ENCODE data around the gene CSMD2.

DNA sequence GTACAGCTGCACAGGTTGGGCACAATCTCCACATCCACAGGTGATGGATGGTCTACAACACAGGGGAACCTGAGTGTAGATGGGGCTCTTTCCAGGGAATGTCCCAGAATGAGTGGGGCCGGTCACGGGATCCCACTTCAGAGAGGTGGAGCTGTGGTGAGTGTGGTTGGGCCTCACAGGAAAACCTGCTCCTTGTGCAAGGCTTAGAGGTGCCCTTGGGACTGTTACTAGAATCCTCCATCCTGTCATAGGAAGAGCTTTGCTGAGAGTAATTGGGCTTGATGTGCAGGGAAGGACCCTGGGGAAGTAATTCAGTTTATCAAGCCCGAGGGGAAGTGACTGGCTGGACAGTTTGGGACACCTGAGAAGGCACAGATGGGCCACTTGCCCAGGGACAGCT lies 554.6 kb downstream of the CSMD2 start:
- no peak for TF ChIP-seq EP300 (IDR thresholded peaks at IDR 0.05)
- TF ChIP-seq, protein P1, sequence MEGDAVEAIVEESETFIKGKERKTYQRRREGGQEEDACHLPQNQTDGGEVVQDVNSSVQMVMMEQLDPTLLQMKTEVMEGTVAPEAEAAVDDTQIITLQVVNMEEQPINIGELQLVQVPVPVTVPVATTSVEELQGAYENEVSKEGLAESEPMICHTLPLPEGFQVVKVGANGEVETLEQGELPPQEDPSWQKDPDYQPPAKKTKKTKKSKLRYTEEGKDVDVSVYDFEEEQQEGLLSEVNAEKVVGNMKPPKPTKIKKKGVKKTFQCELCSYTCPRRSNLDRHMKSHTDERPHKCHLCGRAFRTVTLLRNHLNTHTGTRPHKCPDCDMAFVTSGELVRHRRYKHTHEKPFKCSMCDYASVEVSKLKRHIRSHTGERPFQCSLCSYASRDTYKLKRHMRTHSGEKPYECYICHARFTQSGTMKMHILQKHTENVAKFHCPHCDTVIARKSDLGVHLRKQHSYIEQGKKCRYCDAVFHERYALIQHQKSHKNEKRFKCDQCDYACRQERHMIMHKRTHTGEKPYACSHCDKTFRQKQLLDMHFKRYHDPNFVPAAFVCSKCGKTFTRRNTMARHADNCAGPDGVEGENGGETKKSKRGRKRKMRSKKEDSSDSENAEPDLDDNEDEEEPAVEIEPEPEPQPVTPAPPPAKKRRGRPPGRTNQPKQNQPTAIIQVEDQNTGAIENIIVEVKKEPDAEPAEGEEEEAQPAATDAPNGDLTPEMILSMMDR (IDR thresholded peaks at IDR 0.05): no peak
- TF ChIP-seq POLR2A (IDR thresholded peaks at IDR 0.05): no peak

All from upper lobe of left lung (tissue), 4 donors.